ENCODE measurements around the gene CDH4.

The CDH4 gene

GRCh38 chr20:61686051-61686936, 434.2 kb downstream of the CDH4 start:
- no peak for DNase-seq (ENCODE audit: low read depth in 2 of 2)

GRCh38 chr20:61688411-61688810, 436.4 kb downstream of the CDH4 start:
- DNase-seq (ENCODE audit: low read depth in 2 of 2), result no peak

- DNase-seq (ENCODE audit: low read depth in 2 of 2), result no peak
Measured at GRCh38 chr20:61690150-61690549, 438.1 kb downstream of the CDH4 start.

GRCh38 chr20:61690993-61691838, 439.2 kb downstream of the CDH4 start:
- no peak for DNase-seq (ENCODE audit: low read depth in 2 of 2)

GRCh38 chr20:61691978-61692377, 439.9 kb downstream of the CDH4 start:
- no peak for DNase-seq (ENCODE audit: low read depth in 2 of 2)

GRCh38 chr20:61692479-61692878, 440.4 kb downstream of the CDH4 start:
- DNase-seq (ENCODE audit: low read depth in 2 of 2), result no peak

GRCh38 chr20:61693055-61693600, 441.1 kb downstream of the CDH4 start:
- DNase-seq (ENCODE audit: low read depth in 2 of 2), result no peak

- DNase-seq (ENCODE audit: low read depth in 2 of 2), result no peak
Measured at GRCh38 chr20:61694682-61695081, 442.6 kb downstream of the CDH4 start.

GRCh38 chr20:61695741-61696140, 443.7 kb downstream of the CDH4 start:
- no peak for DNase-seq (ENCODE audit: low read depth in 2 of 2)

GRCh38 chr20:61696181-61696735, 444.2 kb downstream of the CDH4 start:
- no peak for DNase-seq (ENCODE audit: low read depth in 2 of 2)

- DNase-seq (ENCODE audit: low read depth in 2 of 2), result no peak
Measured at GRCh38 chr20:61697666-61698597, 445.9 kb downstream of the CDH4 start.

- no peak for DNase-seq (ENCODE audit: low read depth in 2 of 2)
Measured at GRCh38 chr20:61698598-61699494, 446.8 kb downstream of the CDH4 start.

- no peak for DNase-seq (ENCODE audit: low read depth in 2 of 2)
Measured at GRCh38 chr20:61699495-61700374, 447.7 kb downstream of the CDH4 start.

GRCh38 chr20:61700595-61701140, 448.6 kb downstream of the CDH4 start:
- no peak for DNase-seq (ENCODE audit: low read depth in 2 of 2)

- no peak for DNase-seq (ENCODE audit: low read depth in 2 of 2)
Measured at GRCh38 chr20:61701401-61701800, 449.3 kb downstream of the CDH4 start.

GRCh38 chr20:61701802-61702201, 449.7 kb downstream of the CDH4 start:
- DNase-seq (ENCODE audit: low read depth in 2 of 2), result no peak

- no peak for DNase-seq (ENCODE audit: low read depth in 2 of 2)
Measured at GRCh38 chr20:61702246-61702645, 450.2 kb downstream of the CDH4 start.

- DNase-seq (ENCODE audit: low read depth in 2 of 2), result no peak
Measured at GRCh38 chr20:61704661-61705060, 452.6 kb downstream of the CDH4 start.
